Activated CD4-positive, alpha-beta T cell treated with anti-CD3 and anti-CD28 coated beads, Interleukin-2, amount 10 ng/mL, durations not matched to agents 7 days and 5 days (primary cell): Measurements from ENCODE around the gene GINS1. TPM values are rescaled to one million over a fixed set of nuclear protein-coding genes. Genes with fewer than 3 reads are reported as not detected.

Experiments used
- CTCF ChIA-PET: fragments of 350-600 bp; sonication (Branson Sonifier 250); formaldehyde crosslinking; loops from one replicate; lab custom pipeline; 2021; ENCODE audit warnings: antibody characterized with exemption; lab: Charles Lee
- POLR2A ChIA-PET: fragments of 350-600 bp; sonication (Branson Sonifier 250); formaldehyde crosslinking; loops from one replicate; lab custom pipeline; 2021; ENCODE audit warnings: antibody characterized with exemption; lab: Charles Lee
- DNase-seq: peaks from one replicate; pipeline ENCODE4 v3.0.0-alpha.2; 2020
- H3K27ac Mint-ChIP-seq: one replicate; pipeline ENCODE4 v1.8.0; 2021; ENCODE audit warnings: mild to moderate bottlenecking, moderate library complexity, mixed read lengths
- H3K27me3 Mint-ChIP-seq: one replicate; pipeline ENCODE4 v1.8.0; 2021; ENCODE audit warnings: mixed read lengths
- H3K36me3 Mint-ChIP-seq: one replicate; pipeline ENCODE4 v1.8.0; 2021; ENCODE audit warnings: low read depth, mixed read lengths
- H3K4me1 Mint-ChIP-seq: one replicate; pipeline ENCODE4 v1.8.0; 2021; ENCODE audit warnings: mixed read lengths
- H3K4me3 Mint-ChIP-seq: one replicate; pipeline ENCODE4 v1.8.0; 2021; ENCODE audit warnings: mild to moderate bottlenecking, moderate library complexity, mixed read lengths
- H3K9me3 Mint-ChIP-seq: one replicate; pipeline ENCODE4 v1.8.0; 2021; ENCODE audit warnings: mixed read lengths
- total RNA-seq, 2 experiments: library from RNA; stranded (reverse); gene quantifications; one replicate each; pipeline ENCODE4 v1.2.3, GENCODE V29; 2021

GINS1 gene
- total RNA-seq, 2 experiments from 2014 or later: 28.8 to 28.9 TPM

DNA sequence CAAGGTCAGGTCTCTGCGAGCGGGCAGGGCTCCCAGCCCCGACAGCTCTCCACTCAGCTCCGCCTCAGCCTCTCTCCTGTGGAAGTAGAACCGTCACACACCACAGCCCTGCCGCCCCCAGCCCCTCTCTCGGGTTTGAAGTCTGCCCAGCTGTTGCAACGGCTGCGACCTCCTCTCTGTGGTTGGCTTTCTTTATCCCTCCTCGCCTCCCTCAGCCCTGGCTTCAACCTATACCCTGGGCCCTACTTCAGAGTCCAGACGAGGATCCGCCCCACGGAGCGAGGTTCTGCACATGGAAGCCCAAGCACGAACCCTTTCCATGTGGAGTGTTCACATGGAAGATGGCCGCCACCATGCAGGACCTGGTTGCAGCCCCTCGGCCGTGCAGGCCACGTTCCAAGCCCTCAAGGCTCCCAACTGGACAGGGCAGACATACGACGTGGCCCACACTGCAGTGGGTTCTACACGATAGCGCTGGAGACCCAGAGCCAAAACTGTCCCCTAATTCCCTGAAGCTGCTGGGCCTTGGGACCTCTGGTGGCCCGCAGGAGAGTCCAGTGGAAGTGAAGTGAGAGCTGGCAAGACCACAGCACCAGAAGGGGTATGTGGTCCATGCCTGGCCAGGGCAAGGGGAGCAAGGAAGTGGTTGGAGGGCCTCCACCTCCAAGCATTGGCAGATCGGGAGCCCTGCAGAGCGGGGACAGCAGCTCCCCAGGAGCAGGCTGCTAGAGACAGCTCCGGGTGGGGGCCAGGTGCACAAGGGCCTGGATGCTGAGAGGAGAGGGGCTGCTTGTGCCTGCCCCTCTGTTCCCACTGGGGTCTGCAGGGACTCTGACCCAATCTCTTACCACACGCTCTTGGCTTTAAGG is 69.8 kb downstream of the GINS1 start:
- ChIA-PET POLR2A (no interaction called here), CTCF (no interaction called here)
- Mint-ChIP-seq H3K4me3 (no peak overlapping the region), H3K36me3 (no peaks in the 10 kb centered on the region), H3K4me1 (no peaks in the 10 kb centered on the region), H3K27me3 (no peaks in the 10 kb centered on the region), H3K9me3 (no peaks in the 10 kb centered on the region), H3K27ac (no peak overlapping the region)
- DNase-seq: no peak

DNA sequence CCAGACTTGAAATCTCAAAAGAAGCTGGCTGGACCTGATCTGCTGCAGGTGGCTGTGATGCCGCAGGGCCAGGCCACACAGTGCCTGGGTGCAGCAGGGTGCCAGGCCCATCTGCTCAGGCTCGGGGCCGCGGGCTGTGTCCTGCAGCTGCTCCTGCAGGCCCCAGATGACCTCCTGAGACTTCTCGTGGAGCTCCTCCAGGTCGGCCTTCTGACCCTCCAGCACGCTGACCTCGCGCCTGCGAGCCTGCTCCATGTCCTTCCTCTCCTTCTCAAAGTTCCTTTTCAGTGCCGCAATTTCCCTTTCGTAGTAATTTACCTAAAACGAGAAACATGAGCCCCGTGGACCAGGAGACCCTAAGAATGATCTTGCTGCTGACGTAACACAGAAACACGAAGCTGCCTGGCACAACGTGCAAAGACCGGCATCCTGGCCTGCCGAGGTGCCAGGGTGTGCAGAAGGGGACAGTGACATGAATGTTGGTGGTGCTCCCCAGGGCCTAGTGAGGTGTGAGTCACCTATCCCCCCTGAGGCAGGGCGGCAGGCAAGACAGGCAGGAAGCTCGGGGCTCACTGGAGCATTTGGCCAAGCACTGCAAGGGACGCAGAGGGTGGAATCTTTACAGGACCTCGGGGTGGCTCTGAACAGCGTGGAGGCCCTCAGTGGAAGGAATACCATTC is 71.6 kb downstream of the GINS1 start:
- no peak overlapping the region for H3K4me3 Mint-ChIP-seq
- no peak for DNase-seq
- ChIA-PET POLR2A (no interaction called here), CTCF (interaction anchor here (0.9 to 2.1 kb wide), 2 partner anchors 9 kb away, joined by 3 to 5 read pairs; no protein-coding TSS in a partner anchor)
- H3K36me3 Mint-ChIP-seq: no peaks in the 10 kb centered on the region
- H3K9me3 Mint-ChIP-seq: no peaks in the 10 kb centered on the region
- no peaks in the 10 kb centered on the region for H3K27me3 Mint-ChIP-seq
- H3K27ac Mint-ChIP-seq: no peak overlapping the region
- H3K4me1 Mint-ChIP-seq: peaks cover 3% of the 10 kb centered on the region

DNA sequence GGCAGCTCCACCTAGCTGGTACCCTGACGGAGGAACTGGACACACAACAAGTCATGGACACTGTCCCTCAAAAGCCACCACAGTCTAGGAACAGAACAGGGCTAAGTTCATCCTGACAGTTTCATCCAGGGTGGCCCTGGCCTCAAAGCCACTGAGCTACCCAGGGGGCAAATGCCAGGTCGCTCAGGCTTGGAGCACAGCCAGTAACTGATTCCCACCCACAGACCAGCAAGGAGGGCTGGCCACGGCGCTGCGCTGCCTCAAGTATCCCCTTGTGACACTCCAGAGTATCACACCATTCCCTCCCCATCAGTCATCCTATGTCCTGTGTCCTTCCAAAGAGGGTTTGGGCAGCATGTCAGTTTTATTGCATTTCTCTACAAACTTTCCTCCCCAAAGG is 72.2 kb downstream of the GINS1 start:
- H3K27me3 Mint-ChIP-seq: no peaks in the 10 kb centered on the region
- no peaks in the 10 kb centered on the region for H3K9me3 Mint-ChIP-seq
- no peak overlapping the region for H3K27ac Mint-ChIP-seq
- no peak for DNase-seq
- H3K4me3 Mint-ChIP-seq: no peak overlapping the region
- POLR2A ChIA-PET: no interaction called here
- CTCF ChIA-PET: interaction anchor here (2.1 kb wide), 1 partner anchor 10 kb away, joined by 5 read pairs; no protein-coding TSS in a partner anchor
- peaks cover 8% of the 10 kb centered on the region for H3K4me1 Mint-ChIP-seq
- H3K36me3 Mint-ChIP-seq: no peaks in the 10 kb centered on the region

DNA sequence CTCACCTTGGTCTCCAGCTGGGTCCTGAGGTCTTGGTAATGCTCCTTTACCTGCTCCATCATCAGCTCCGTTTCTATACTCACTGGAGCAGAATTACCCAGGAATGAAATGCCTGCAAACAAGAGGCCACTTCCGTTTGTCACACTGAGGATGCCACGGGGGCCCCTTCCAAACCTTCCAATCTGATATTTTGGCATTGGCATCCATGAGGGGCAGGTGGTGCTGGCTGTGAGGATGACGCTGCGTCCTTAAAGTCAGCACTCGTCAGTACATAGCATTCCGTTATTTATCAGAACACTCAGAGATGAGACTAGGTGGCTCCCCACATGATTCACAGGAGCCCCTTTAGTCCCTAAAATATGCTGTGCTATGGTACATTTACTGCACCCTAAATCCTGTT is 72.7 kb downstream of the GINS1 start:
- ChIA-PET CTCF (interaction anchor here (2.1 kb wide), 1 partner anchor 10 kb away, joined by 5 read pairs; no protein-coding TSS in a partner anchor), POLR2A (no interaction called here)
- Mint-ChIP-seq H3K9me3 (no peaks in the 10 kb centered on the region), H3K36me3 (no peaks in the 10 kb centered on the region), H3K4me3 (no peak overlapping the region), H3K27me3 (no peaks in the 10 kb centered on the region), H3K27ac (no peak overlapping the region), H3K4me1 (peaks cover 13% of the 10 kb centered on the region)
- DNase-seq: no peak

DNA sequence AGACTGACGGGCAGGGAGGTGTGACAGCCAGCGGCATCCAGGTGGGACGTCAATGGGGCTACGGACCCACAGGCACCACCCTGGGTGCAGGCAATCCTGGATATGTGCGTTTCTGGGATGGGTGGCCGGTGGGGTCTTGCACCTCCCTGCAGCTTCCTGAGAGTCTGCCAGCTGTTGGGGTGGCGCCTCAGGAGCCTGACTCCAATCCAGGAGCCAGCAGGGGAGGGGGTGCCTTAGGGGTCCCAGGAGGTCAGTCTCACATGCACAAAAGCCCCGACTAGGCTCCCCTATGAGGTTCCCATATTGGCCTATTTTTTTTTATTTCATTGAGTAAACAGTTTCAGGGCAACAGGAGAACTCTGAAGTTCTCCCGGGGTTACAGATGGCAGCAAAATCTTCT is 73.3 kb downstream of the GINS1 start:
- peaks cover 18% of the 10 kb centered on the region for H3K4me1 Mint-ChIP-seq
- ChIA-PET POLR2A (interaction anchor here (0.6 kb wide), 1 partner anchor 78 kb away, joined by 4 read pairs; no protein-coding TSS in a partner anchor), CTCF (interaction anchor here (2.1 kb wide), 1 partner anchor 11 kb away, joined by 5 read pairs; no protein-coding TSS in a partner anchor)
- DNase-seq: no peak
- H3K27ac Mint-ChIP-seq: no peak overlapping the region
- H3K9me3 Mint-ChIP-seq: no peaks in the 10 kb centered on the region
- no peak overlapping the region for H3K4me3 Mint-ChIP-seq
- no peaks in the 10 kb centered on the region for H3K27me3 Mint-ChIP-seq
- no peaks in the 10 kb centered on the region for H3K36me3 Mint-ChIP-seq

DNA sequence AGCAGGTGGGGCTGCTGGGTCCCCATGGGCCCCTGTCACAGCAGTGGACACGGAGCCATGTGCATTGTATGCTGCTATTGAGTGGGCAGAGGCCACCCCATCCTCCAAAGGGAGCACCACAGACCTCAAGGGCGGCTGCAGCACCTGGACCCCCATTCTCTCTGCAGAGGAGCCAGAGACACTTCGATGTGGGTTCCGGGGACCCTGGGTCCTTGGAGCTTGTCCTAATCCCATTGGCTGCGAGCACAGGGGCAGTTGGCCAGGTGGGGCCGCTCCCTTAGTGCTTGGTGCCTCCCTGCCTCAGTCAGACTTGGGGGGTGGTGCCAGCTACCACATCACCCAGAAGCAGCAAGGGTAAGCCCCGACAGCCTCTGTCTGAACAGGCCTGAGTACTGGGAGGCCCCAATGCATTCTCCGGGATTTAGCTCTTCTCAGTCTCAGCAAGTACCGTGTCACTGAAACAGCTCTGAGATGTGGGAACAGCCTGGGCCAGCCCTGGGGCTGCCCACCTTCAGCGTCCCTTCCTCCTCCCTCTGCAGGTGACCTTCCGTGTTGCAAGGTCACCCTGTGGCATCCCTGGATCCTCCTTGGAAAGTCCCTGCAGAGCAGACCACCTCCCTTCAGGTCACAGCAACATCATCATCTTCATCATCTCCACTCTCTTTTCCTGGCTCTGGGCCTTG is 73.9 kb downstream of the GINS1 start:
- no peaks in the 10 kb centered on the region for H3K27me3 Mint-ChIP-seq
- no peak for DNase-seq
- CTCF ChIA-PET: interaction anchor here (2.1 kb wide), 1 partner anchor 11 kb away, joined by 5 read pairs; no protein-coding TSS in a partner anchor
- H3K4me1 Mint-ChIP-seq: peaks cover 24% of the 10 kb centered on the region
- POLR2A ChIA-PET: interaction anchor here (0.6 kb wide), 1 partner anchor 79 kb away, joined by 4 read pairs; no protein-coding TSS in a partner anchor
- H3K27ac Mint-ChIP-seq: no peak overlapping the region
- H3K9me3 Mint-ChIP-seq: no peaks in the 10 kb centered on the region
- H3K36me3 Mint-ChIP-seq: no peaks in the 10 kb centered on the region
- H3K4me3 Mint-ChIP-seq: no peak overlapping the region

DNA sequence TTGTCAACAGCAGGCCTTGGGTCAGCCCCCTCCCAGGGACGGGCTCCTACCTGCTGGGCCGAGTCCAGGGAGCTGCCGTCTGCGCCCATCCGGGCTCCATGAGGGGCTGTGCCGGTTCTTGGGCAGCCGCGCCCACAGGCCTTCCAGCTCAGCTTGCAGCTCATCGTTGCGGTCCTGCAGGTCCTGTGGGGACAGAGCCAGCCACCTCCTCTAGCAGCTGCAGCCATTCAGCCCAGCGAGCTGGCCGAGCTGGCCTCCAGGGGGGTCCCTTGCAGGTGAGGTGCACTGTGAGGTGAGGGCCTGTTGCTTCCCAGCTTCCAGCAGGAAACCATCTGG is 74.4 kb downstream of the GINS1 start:
- DNase-seq: no peak
- Mint-ChIP-seq H3K27me3 (no peaks in the 10 kb centered on the region), H3K9me3 (no peaks in the 10 kb centered on the region), H3K27ac (no peak overlapping the region), H3K36me3 (no peaks in the 10 kb centered on the region), H3K4me3 (no peak overlapping the region), H3K4me1 (peaks cover 28% of the 10 kb centered on the region)
- ChIA-PET POLR2A (no interaction called here), CTCF (no interaction called here)

DNA sequence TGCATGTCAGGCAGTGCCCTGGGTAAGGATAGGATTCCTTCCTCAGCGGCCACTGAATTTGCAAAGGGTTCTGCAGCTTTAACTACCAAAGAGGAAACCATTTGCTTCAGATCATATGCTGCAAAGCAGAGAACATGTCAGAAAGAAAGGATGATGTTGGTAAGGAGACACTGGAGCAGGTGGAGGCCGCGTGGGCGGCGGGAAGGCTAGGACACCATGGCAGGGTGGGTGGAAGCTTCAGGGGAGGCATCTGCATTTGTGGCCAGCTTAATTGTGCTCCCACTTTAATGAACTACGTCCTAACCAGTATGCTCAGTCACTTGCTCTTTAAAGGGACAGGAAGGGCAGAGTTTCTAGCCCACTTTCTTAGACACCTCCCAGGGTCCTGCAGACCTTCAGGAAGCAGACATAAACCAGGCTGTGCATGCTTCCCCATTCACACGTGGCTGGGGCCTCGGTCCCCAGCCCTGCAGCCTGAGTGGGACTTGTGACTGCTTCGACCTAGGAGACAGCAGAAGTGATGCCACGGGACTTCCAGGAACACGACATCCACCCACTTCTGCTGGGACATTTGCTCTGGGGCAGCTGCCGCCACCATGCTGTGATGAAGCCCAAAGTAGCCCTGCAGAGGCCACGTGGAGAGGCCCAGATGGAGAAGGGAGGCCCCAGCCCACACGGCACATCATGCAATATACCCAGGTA is 76.1 kb downstream of the GINS1 start:
- Mint-ChIP-seq H3K27me3 (no peaks in the 10 kb centered on the region), H3K27ac (no peak overlapping the region), H3K4me1 (peaks cover 28% of the 10 kb centered on the region), H3K36me3 (no peaks in the 10 kb centered on the region), H3K4me3 (no peak overlapping the region), H3K9me3 (no peaks in the 10 kb centered on the region)
- ChIA-PET CTCF (no interaction called here), POLR2A (no interaction called here)
- no peak for DNase-seq

DNA sequence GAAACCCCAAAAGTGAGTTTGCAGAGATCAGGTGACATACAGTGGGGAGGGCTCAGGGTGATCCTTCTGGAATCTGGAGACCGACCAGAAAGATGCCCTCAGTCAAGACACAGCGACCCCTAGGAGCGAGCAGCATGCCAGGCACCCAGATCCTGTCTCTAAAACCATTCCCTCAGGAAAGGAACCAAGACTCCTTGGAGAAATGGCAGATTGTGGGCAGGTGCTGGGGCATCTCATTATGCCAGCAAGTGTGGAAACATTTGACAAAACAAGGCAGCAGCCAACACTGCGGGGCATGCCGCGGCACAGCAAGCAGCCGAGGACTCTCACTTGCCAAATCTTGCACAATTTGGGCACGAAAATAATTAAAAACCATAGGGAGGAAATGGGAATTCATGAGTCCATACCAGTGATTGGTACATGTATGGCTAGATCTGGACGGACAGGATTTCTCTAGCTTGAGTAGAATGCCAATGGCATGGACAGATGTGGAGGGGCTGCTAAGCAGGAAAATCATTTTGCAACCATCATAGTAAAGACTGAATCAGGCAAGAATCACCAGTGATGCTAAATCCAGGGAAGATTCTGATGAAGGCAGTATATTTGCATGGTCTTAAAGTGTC is 76.9 kb downstream of the GINS1 start:
- CTCF ChIA-PET: no interaction called here
- Mint-ChIP-seq H3K4me3 (no peak overlapping the region), H3K36me3 (no peaks in the 10 kb centered on the region), H3K27ac (no peak overlapping the region), H3K27me3 (no peaks in the 10 kb centered on the region), H3K4me1 (peaks cover 28% of the 10 kb centered on the region), H3K9me3 (no peaks in the 10 kb centered on the region)
- POLR2A ChIA-PET: no interaction called here
- DNase-seq: no peak

DNA sequence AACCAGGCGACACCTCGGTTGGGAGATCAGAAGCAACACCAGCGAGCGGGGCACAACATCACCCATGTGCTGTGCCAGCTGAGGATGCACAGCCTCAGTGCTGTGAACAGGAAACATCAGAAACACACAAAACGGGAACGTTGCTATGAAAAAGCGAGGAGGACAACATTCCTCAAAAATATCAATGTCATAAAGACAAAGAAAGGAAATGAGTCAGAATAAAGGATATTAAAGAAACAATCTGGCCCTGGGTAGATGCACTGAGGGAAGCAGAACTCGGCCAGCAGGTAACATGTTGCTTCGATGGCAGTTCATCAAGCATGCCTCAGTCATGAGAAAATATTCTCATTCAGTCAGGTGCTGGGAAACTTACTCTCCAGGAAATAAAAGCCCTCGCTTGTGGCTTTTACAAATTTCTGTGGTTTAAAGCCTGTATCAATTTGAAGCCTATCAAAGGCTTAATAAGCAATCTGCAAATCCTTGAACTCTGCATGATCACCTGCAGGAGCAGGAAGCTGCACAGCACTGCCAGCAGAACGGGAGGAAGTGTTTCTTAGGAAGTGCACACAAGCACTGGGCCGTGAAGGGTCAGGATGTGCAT is 77.5 kb downstream of the GINS1 start:
- H3K27ac Mint-ChIP-seq: no peak overlapping the region
- peaks cover 28% of the 10 kb centered on the region for H3K4me1 Mint-ChIP-seq
- H3K36me3 Mint-ChIP-seq: no peaks in the 10 kb centered on the region
- no peak overlapping the region for H3K4me3 Mint-ChIP-seq
- ChIA-PET POLR2A (no interaction called here), CTCF (no interaction called here)
- H3K27me3 Mint-ChIP-seq: no peaks in the 10 kb centered on the region
- no peaks in the 10 kb centered on the region for H3K9me3 Mint-ChIP-seq
- DNase-seq: no peak

DNA sequence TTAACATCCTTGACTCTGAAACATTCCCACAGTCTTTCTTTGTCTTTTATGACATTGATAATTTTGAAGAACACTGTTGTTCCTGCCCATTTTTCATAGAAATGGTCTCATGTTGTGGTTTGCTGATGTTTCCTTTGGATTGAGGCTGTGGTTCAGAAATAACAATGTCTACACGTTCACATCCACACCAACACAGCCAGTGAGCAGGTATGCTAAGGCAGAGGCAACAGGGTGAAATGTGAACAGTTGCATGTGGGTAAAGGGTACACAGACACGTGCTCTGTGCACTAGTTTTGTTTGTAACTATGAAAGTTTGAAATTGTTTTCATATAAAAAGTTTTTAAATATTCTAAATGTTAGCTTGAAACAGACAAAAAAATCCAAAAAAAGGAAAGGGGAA is 78.4 kb downstream of the GINS1 start:
- no peak overlapping the region for H3K27ac Mint-ChIP-seq
- no peaks in the 10 kb centered on the region for H3K27me3 Mint-ChIP-seq
- H3K9me3 Mint-ChIP-seq: no peaks in the 10 kb centered on the region
- no peaks in the 10 kb centered on the region for H3K36me3 Mint-ChIP-seq
- peaks cover 28% of the 10 kb centered on the region for H3K4me1 Mint-ChIP-seq
- no peak overlapping the region for H3K4me3 Mint-ChIP-seq
- no peak for DNase-seq
- ChIA-PET POLR2A (no interaction called here), CTCF (no interaction called here)

DNA sequence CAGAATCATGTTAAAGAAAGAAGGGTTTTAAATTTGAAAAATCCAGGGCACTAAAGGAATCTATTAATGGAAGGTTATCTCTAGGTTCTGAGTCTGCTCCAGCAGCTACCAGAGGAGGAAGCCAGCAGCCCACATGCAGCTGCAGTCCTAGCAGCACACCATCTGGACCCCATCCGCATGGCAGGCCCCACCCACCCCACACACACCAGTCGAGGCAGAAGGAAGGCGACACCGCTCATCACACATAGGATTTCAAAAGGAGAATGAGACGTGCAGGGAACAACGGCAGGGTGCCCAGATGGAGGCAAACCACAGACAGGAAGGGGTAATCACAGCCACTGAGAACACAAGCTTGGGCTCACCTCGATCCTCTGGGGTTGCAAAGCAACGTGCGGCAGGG is 78.9 kb downstream of the GINS1 start:
- Mint-ChIP-seq H3K27ac (no peak overlapping the region), H3K4me1 (peaks cover 28% of the 10 kb centered on the region), H3K4me3 (no peak overlapping the region), H3K9me3 (no peaks in the 10 kb centered on the region), H3K27me3 (no peaks in the 10 kb centered on the region), H3K36me3 (no peaks in the 10 kb centered on the region)
- CTCF ChIA-PET: no interaction called here
- POLR2A ChIA-PET: no interaction called here
- no peak for DNase-seq
